A549 (cell line): ENCODE results near the gene SH3PXD2A.
"Not testable (repeated sequence)": the region's sequence is repeated elsewhere in the genome, so short reads cannot be mapped to it uniquely, and the experiment has no call there.

ENCODE experiments used
- CEBPB ChIP-seq, 2 experiments: fragments of >200 bp in 1 of 2; sonication (Bioruptor Twin) in 1 of 2; formaldehyde crosslinking in 1 of 2; IDR thresholded peaks; 2 replicates each; pipeline ENCODE4 v1.6.1; 2012 to 2016
- EP300 ChIP-seq, 2 experiments: fragments of >200 bp; sonication (Bioruptor Twin); formaldehyde crosslinking; IDR thresholded peaks; 2 replicates in 1 of 2; 3 replicates in 1 of 2; pipeline ENCODE4 v1.6.1; 2016 to 2017
- KDM1A ChIP-seq: fragments of 200-600 bp; sonication (generic); IDR thresholded peaks from 2 replicates; pipeline ENCODE4 v1.6.1; 2016; ENCODE audit warnings: low read depth, mild to moderate bottlenecking
- POLR2A ChIP-seq: IDR thresholded peaks from 2 replicates; pipeline ENCODE4 v1.6.1; 2012; ENCODE audit warnings: mild to moderate bottlenecking, low read length
- REST ChIP-seq: fragments of 200-600 bp; sonication (generic); IDR thresholded peaks from 2 replicates; pipeline ENCODE4 v1.6.1; 2016; ENCODE audit warnings: antibody characterized with exemption, mild to moderate bottlenecking, moderate library complexity
- SMC3 ChIP-seq: fragments of >200 bp; sonication (Bioruptor Twin); formaldehyde crosslinking; IDR thresholded peaks from 3 replicates; pipeline ENCODE4 v1.6.1; 2018; ENCODE audit warnings: inconsistent platforms

DNA sequence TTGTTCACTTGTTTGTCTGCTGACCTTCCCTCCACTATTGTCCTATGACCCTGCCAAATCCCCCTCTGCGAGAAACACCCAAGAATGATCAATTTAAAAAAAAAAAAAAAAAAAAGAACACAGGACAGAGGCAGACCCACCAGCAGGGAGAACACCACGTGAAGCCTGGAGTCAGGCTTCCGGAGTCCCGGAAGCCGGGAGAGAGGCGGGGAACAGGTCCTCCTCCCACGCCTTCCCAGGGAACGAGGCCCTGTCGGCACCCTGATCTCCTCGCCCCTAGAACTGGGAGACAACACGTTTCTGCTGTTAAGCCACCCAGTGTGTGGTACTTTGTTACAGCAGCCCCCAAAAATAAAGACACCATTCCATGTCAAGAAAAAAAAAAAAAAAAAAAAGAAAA lies 247.3 kb downstream of the SH3PXD2A start:
- TF ChIP-seq KDM1A; REST; CEBPB (IDR thresholded peaks at IDR 0.05); EP300 (IDR thresholded peaks at IDR 0.05); POLR2A; SMC3: not testable (repeated sequence)
